ENCODE data around the gene MOGAT3.

Gene MOGAT3

DNA sequence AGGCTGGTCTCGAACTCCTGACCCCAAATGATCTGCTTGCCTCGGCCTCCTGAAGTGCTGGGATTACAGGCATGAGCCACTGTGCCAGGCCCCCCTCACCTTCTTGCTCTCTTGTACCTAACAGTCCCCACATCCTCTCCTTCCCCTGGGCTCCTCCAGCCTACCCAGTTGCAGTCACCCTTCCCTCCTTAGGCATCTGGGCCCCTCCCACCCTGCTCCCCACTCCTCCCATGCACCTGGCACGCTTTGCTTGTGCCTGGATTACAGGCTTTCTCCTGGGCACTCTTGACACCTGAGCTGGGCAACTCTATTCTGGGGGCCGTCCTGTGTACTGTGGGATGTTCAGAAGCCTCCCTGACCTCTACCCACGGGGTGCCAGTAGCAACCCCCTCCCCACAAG is 33.8 kb upstream of the MOGAT3 start:
- no peak for DNase-seq (ENCODE audit: insufficient read length, low spot score)
- no peak for FAIRE-seq

DNA sequence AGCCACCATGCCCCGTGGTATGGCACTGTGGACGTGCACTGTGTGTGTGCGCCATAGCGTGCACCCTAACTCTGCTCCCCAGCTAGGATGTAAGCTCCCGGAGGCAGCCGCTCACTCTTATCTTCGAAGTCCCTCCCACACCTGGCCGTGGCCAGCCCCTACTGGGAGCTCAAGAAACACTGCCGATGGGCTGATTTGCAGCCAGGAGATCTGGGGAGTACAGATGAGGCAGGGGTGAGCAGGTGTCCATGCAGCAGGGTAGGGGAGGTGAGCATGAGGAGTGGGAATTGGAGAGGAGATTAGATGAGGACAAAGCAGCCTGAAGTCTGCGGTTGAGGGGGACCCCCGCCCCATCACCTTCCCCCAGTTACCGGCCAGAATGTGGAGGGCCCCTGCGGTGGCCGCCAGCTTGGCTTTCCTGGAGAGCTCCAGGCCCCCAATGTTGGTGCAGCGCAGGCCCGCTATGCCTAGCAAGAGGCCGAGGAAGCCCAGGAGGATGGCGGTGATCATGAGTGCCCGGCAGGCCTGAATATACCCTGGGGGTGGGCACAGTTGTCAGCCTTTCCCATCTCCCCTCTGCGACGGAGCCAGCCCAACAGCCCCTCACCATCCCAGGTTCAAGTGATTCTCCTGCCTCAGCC is 33.2 kb upstream of the MOGAT3 start:
- no peak for FAIRE-seq

DNA sequence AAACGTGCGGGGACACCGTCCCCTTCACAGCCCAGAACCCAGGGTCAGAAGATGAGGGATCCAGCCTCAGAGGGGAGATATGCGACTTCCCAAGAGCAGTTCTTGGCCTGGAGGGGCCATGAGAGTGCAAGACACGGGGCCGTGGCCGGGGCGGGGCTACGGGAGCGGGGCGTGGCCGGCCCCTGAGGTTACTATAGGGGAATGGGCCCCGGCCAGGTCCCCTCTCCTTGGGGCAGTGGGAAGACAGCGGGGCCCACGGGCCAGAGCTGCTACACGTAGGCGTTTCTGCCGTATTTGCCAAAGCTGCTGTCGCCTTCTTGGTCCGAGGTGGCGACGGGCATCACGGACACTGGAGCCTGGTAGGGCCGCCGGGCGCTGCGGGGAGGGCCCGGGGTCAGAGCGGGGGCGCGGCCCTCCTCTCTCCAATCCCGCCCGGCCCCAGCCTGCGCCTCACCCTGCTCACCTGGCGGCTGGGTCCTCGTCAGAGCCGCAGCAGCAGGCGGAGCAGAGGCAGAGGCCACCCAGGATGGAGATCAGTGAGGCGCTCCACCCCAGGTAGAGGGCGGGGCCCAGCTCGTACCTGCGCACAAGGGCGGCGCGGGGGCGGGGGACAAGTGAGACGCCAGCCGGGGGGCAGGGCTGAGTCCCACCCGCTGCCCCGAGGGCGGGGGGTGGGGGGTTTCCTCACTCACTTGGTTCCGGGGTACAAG is 31.5 kb upstream of the MOGAT3 start:
- FAIRE-seq: no peak
- no peak for DNase-seq (ENCODE audit: insufficient read length, low spot score)

More for the DNA sequence above, 33.2 kb upstream of the MOGAT3 start:
- no peak for DNase-seq (ENCODE audit: insufficient read length, low spot score)

DNA sequence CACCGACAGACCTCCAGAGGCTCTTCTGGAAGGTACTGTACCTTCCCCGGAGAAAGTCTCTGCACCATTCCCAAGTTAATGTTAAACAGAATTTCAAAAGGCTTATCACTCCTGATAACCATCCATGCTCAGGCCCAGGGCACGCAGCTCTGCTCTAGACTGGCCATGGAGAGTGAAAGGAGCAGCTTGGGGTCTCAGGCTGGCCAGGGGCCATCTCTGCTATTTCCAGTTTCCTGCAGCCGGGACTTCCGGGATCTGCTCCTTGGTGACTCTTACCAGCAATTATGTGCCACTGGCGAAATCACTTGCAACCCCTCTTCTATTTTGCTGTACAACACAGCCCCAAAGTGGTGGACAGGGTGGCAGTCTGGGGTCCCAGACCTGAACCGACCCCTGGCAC is 30.8 kb upstream of the MOGAT3 start:
- DNase-seq (ENCODE audit: insufficient read length, low spot score) (no peak), FAIRE-seq (no peak)

DNA sequence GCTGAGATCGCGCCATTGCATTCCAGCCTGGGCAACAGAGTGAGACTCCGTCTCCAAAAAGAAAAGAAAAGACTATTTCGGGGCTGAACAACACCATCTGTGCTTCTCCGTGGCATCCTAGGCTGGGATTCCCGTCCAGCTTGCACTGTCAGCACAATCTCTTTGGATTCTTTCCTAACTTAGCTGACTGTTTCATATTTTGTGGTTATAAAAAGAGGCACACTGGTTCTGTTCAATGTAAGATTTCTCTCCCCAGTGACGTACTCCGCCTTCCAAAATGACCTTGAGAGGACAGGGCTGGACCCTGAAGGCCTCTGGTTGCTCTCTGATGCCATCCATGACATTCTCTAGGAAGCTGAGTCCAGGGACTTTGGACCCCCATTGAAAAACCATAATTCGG is 25.9 kb upstream of the MOGAT3 start:
- FAIRE-seq: no peak
- DNase-seq (ENCODE audit: insufficient read length, low spot score): no peak

DNA sequence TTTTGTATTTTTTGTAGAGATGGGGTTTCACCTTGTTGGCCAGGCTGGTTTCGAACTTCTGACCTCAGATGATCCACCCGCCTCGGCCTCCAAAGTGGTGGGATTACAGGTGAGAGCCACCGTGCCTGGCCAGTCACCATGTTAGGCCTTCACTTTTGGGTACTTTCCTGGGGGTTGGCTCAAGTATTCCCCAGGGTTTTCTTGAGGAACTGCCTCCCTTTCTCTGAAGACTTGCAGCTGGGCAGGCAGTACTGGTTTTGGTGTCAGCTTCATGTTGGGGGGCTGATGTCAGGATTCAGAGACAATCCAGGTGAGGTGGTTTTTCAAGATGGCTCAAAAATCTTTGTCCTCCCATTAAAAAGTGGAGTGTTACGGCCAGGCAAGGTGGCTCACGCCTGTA is 24.8 kb upstream of the MOGAT3 start:
- DNase-seq (ENCODE audit: insufficient read length, low spot score) (no peak), FAIRE-seq (no peak)

DNA sequence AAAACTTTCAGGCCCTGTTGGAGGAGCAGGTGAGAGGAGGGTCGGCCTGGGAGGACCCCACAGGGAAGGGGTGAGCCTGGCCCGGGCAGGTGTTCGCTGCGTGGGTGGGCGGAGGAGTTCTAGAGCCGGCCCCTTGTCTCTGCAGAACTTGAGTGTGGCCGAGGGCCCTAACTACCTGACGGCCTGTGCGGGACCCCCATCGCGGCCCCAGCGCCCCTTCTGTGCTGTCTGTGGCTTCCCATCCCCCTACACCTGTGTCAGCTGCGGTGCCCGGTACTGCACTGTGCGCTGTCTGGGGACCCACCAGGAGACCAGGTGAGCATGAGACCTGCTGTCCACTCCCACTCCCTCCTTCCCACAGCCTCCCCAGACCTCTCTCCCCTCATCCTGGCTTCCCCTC is 22.7 kb upstream of the MOGAT3 start:
- DNase-seq (ENCODE audit: insufficient read length, low spot score): no peak

DNA sequence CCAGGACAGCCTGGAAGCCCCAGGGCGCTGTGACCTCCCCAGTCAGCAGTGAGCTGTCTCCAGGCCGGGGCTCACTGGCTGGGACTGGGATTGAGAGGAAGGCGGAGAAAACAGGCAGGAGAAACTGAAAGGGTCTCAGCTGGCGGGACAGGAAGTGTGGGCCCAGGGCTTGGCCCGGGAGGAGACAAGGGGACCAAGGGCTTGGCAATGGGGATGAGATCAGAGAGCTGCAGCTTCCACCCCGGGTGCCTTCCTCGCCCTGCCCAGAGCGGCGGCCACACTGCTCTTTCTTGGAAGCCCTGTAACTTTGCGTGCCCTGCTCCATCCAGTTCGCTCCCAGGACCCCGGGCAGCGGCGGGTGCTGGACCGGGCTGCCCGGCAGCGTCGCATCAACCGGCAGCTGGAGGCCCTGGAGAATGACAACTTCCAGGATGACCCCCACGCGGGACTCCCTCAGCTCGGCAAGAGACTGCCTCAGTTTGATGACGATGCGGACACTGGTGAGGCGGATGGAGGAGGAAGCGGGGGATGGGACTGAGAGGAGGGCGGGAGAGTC is 21.5 kb upstream of the MOGAT3 start:
- FAIRE-seq: no peak
- DNase-seq (ENCODE audit: insufficient read length, low spot score): no peak

More for the DNA sequence above, 22.7 kb upstream of the MOGAT3 start:
- FAIRE-seq: no peak

DNA sequence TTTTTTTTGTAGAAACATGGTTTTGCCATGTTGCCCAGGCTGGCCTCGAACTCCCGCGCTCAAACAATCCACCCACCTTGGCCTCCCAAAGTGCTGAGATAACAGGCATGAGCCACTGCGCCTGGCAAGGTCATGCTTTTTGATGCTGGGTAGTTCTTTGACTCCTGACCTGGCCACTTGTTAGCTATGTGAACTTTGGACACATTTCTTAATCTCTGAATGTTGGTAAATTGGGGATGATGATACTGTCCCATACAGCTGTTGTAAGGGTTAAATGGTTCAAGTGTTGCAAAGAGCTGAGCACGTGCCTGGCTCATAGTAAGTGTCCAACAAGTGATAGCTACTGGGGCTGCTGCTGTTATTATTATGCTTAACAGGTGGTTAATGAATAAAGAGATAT is 19.5 kb upstream of the MOGAT3 start:
- no peak for DNase-seq (ENCODE audit: insufficient read length, low spot score)
- FAIRE-seq: no peak

DNA sequence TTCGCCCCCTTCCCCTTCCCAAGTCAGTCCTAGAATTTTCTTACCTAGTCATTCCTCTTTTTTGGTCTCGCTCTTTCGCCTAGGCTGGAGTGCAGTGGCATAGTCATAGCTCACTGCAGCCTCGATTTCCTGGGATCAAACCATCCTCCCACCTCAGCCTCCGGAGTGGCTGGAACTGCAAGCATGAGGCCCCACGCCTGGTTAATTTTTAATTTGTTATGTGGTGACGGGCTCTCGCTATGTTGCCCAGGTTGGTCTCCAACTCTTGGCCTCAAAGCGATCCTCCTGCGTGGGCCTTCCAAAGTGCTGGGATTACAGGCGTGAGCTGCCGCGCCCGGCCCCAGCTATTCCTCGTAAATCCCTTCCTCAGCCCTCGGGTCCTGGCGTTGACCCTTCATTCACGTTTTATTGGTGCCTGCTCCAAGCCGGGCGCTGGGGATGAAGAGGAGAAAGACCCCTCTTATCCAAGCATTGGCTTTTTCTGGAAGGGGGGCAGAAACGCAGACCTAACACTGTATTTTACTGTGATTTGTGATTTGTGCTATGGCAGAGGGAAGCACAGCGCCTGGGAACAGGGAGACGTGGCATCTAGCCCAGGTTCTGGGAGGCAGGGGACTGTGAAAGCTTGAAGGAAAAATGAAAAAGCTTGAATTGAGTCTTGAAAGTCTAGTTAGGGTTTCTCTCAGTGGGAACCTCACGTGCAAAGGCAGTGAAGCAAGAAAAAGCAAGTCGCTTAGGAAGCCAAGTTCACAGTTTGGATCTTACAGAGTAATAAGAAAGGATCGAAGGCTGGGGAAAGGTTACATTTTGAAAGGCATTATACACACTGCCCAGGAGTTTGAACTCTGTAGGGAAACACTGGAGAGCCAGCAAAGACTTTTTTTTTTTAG is 17.6 kb upstream of the MOGAT3 start:
- FAIRE-seq (no peak), DNase-seq (ENCODE audit: insufficient read length, low spot score) (no peak)

DNA sequence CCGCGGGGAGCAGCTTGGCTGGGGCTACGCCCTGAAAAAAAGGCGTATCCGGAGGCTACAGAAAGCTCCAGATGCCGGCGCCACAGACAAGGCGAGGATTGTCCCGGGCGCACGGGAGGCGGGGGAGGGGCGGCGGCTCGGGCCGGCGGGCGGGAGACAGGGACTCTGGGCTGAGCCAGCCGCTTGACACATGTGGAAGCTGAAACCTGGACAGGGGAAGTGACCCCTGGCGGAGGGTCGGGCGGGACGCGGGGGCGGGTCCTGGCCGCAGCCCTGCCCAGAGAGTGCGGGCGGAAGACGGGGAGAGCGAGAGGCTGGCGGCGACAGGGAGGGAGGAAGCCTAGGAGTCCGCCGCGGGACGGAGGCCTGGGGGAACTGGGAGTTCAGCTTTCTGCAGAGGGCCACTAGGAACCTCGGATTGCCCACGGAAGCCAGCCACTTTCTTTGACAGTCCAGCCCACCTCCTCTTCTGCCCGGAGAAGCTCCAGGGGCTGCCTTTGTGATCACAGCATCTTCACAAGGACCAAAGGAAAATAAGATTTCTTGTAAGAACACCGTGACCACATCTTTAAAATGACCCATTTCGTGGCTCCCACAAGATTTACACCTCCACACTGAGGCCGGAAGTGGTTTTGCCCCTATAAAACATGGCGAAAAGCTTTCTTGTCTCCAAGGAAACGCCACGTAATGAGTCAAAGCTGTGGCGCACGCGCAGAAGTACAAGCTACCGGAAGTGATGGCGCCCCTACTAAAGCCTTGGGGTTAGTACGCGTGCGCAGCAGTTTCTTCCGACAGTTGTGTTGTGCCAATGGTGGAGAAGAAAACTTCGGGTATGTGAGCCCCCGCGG is 16.8 kb upstream of the MOGAT3 start, which contains the start of the genes PLOD3 and ZNHIT1:
Gene PLOD3, minus strand, starts transcription at position 194 of the 848 bp plus-strand sequence. CDS start 307 bp downstream, outside the sequence.
Gene ZNHIT1, plus strand, starts transcription at position 778 of the 848 bp plus-strand sequence. Its CDS starts 31 bp downstream, at position 809.
- DNase-seq (ENCODE audit: insufficient read length, low spot score): peak; percentile 95
- FAIRE-seq: no peak

DNA sequence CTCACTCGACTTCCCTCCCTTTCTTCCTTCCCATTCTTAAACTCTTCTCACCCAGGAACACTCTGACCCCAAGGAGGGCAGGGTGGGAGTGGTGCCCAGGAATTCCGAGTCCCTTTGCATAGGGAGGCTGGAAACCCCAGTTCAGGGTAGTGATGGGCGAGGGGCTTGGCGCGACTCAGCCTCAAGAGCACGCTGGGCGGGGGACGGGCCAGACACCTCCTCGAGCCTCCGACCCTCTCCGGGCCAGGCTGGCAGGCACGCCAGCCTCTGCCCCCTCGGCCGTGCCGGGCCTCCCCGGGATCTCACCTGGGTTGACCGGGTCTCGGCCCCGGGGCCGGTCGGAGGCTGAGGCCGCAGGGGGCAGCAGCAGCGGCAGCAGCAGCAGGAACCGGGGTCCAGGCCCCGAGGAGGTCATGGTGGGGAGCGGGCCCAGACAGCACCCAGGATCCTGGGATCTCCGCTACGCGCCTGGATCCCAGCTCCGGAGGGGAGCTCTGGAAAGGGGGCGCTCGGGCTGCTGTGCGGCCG is 16.1 kb upstream of the MOGAT3 start:
- no peak for FAIRE-seq
- no peak for DNase-seq (ENCODE audit: insufficient read length, low spot score)

DNA sequence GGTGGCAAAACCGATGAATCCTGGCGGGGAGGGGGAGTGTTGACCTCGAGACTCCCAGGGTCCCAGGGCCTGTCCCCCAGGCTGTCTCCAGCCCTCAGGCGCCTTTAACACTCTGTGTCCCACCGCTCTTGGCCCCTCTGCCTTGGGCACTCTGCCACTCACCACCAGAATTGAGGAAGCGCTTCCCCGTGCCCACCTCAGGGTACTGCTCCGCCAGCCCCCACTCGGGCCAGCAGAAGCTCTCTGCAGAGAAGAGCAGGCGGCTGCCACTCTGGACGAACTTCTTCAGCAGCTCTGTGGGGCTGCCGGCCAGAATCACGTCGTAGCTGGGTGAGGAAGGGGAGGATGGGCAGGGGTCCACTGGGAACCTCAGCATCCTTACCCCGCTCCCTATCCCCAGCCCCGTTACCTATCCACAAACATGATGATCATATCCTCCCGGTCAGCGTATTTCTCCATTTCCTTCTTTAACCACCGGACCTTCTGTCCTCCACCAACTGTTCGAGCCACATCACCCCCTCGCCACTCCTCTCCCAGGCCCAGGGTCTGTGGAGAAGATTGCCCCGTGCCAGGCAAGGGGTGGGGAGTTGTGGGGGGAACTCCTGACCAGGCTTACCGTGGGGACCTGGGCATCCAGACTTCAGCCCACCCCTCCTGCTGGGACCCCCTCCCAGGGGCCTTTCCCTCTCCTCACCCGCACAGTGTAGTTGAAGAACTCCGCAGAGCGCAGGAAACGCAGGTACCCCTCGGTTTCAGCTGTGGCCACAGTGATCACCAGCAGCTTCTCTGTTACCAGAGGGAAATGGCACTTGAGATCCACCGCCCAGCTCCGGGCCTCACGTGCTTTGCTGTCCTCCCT is 15.4 kb upstream of the MOGAT3 start:
- DNase-seq (ENCODE audit: insufficient read length, low spot score) (no peak), FAIRE-seq (no peak)

DNA sequence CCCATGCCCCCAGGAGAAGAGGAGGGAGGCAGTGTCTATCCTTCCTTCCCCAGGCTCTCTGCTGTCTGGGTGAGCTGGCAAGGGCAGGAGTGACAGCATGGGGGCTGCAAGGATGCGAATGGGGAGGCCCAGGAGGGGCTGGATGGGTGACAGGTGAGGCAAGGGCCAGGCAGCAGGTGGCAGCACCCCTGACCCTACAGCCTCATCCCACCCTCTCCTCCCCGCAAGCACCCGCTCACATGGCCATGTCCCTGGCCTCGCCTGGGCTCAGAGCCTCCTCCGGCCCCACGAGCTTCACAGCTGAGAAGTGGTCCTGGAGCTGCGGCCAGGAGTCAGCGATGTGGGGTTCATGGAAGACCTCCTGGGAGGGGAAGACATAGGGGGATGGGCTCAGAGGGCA is 11.2 kb upstream of the MOGAT3 start:
- no peak for FAIRE-seq
- DNase-seq (ENCODE audit: insufficient read length, low spot score): no peak

DNA sequence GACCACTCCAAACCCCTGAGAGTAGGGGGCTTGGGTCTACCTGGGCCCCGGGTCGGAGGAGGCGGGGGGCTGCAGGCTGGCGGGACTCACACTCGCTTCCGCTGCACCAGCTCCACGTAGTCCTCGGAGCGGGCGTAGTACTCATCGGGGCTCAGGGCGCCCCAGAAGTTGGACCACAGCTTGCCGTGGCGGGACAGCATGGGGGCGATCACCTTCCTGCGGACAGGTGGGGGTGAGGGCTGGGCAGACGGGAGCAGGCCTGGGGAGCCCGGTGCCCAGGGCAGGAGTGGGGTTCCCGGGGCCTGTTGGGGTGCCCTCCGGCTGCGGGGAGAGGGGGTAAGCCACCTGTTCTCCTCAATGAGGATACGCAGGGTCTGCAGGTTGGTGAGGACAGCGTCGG is 10.7 kb upstream of the MOGAT3 start:
- FAIRE-seq (no peak), DNase-seq (ENCODE audit: insufficient read length, low spot score) (no peak)

DNA sequence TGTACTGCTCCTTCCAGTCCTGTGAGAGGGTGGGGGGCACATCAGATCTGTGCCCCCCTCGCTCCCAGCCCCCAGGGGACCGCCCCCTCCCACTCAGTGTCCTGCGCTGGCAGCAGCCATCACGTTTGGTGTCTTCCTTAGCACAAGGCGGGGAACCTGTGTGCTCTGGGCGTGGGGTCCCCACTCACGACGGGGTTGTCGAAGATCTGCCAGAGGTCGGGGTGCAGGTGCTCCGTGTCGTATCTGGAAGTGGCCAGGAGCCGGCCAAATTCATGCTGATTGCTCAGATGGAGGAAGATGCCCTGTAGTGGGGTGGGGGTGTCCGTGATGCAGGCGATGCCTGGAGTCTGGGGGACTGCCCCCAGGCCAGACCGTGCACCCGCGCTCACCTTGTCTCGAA is 9.3 kb upstream of the MOGAT3 start:
- FAIRE-seq (no peak), DNase-seq (ENCODE audit: insufficient read length, low spot score) (no peak)

DNA sequence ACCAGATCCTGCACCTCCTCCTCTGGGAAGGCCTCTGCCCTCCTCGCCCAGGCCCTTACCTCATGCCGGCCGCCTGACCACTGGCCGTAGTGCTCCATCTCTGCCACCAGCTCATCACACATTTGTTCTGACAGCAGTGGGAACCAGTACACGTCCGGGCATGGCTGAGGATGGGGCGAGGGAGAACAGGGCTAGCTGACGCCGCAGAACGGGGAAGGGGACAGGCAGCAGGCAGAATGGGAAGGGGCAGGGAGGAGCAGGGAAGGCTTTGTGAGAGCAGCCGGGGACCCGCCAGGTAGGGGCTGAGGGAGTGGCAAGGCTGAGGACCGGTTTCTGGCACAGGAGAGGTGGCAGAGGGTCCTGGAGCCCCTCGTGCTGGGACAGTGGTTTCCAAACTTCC is 8.0 kb upstream of the MOGAT3 start:
- FAIRE-seq (no peak), DNase-seq (ENCODE audit: insufficient read length, low spot score) (no peak)

DNA sequence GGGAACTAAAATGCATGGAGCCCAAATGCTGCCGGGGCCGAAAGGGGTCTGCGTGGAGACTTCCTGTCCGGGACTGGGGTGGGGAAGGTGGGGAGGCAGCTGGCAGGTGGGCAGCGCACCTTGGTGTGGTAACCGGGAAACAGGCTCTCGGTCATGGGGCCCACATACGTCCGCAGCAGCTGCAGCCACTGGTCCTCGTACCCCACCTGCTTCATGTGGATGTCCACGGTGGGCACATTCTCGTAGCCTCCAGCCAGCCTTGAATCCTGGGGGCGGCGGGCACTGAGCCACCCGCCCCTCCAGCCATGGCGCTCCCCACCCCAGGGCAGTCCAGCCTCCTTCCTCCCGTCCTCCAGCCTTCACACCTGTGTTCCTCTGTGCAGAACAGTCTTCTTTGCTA is 6.6 kb upstream of the MOGAT3 start:
- FAIRE-seq (no peak), DNase-seq (ENCODE audit: insufficient read length, low spot score) (no peak)

DNA sequence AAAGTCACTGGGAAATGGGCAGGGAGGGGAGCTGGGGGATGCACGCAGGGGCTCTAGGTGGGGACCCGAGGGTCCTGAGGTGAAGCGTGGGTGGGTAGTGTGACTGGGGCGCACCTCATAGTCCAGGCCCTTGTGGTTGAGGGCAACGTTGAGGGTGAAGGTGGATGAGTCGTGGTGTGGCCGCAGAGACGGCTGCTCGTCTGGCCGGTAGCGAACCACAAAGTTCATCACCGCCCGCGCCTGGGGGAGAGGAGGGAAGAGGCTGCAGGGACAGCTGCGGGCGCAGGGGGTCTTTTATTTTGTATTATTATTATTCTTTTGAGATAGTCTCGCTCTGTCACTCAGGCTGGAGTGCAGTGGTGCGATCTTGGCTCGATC is 5.8 kb upstream of the MOGAT3 start:
- FAIRE-seq (no peak), DNase-seq (ENCODE audit: insufficient read length, low spot score) (no peak)

Measured in HTR-8/SVneo (cell line).